Activated naive CD8-positive, alpha-beta T cell treated with anti-CD3 and anti-CD28 coated beads, Interleukin-2, amount 10 ng/mL, durations not matched to agents 7 days and 5 days (primary cell): ENCODE results near the gene AFF4. TPM values are rescaled to one million over a fixed set of nuclear protein-coding genes. Genes with fewer than 3 reads are reported as not detected.

Experiments
- ATAC-seq: fragments of 150-1000 bp; cut with Tn5 transposase; one replicate; pipeline ENCODE4 v1.10.0; 2021; ENCODE audit warnings: low read depth, moderate library complexity
- POLR2A ChIA-PET: fragments of 350-600 bp; sonication (Branson Sonifier 250); formaldehyde crosslinking; loops from one replicate; lab custom pipeline; 2021; ENCODE audit warnings: antibody characterized with exemption; lab: Charles Lee
- DNase-seq: peaks from one replicate; pipeline ENCODE4 v3.0.0; 2021
- H3K27ac Mint-ChIP-seq: one replicate; pipeline ENCODE4 v1.8.0; 2022; ENCODE audit warnings: mild to moderate bottlenecking, mixed read lengths
- H3K27me3 Mint-ChIP-seq: one replicate; pipeline ENCODE4 v1.8.0; 2022; ENCODE audit warnings: mild to moderate bottlenecking, moderate library complexity, mixed read lengths
- H3K36me3 Mint-ChIP-seq: one replicate; pipeline ENCODE4 v1.8.0; 2021; ENCODE audit warnings: mild to moderate bottlenecking, mixed read lengths
- H3K4me1 Mint-ChIP-seq: one replicate; pipeline ENCODE4 v1.8.0; 2021; ENCODE audit warnings: mixed read lengths
- H3K4me3 Mint-ChIP-seq: one replicate; pipeline ENCODE4 v1.8.0; 2022; ENCODE audit warnings: mild to moderate bottlenecking, moderate library complexity, mixed read lengths
- H3K9me3 Mint-ChIP-seq: one replicate; pipeline ENCODE4 v1.8.0; 2021; ENCODE audit warnings: mixed read lengths
- total RNA-seq, 2 experiments: library from RNA; stranded (reverse); gene quantifications; one replicate each; pipeline ENCODE4 v1.2.3, GENCODE V29; 2021

Gene AFF4
- total RNA-seq, 2 experiments from 2014 or later, result 40.3 to 42.1 TPM

- ATAC-seq (no peak), DNase-seq (no peak)
- Mint-ChIP-seq H3K27ac (no peak overlapping the region), H3K4me3 (no peak overlapping the region), H3K27me3 (no peaks in the 10 kb centered on the region), H3K4me1 (peaks cover 6% of the 10 kb centered on the region), H3K36me3 (peaks cover 29% of the 10 kb centered on the region), H3K9me3 (no peaks in the 10 kb centered on the region)
- POLR2A ChIA-PET, result no interaction called here
These were observed 65.3 kb downstream of the AFF4 start for GRCh38 chr5:132898094-132898493.

GRCh38 chr5:132896685-132897084 lies 66.7 kb downstream of the AFF4 start:
- Mint-ChIP-seq H3K4me1 (peaks cover 6% of the 10 kb centered on the region), H3K4me3 (peak overlapping the region; percentile 21), H3K36me3 (peaks cover 36% of the 10 kb centered on the region), H3K27ac (peak overlapping the region; percentile 71), H3K27me3 (no peaks in the 10 kb centered on the region), H3K9me3 (no peaks in the 10 kb centered on the region)
- POLR2A ChIA-PET, result no interaction called here
- DNase-seq, result no peak
- peak; percentile 70 for ATAC-seq

- Mint-ChIP-seq H3K27ac (no peak overlapping the region), H3K27me3 (no peaks in the 10 kb centered on the region), H3K4me1 (peaks cover 6% of the 10 kb centered on the region), H3K9me3 (no peaks in the 10 kb centered on the region), H3K36me3 (peaks cover 36% of the 10 kb centered on the region), H3K4me3 (no peak overlapping the region)
- DNase-seq, result no peak
- POLR2A ChIA-PET, result interaction anchor here (0.5 kb wide), 1 partner anchor 54 kb away, joined by 3 read pairs; no protein-coding TSS in a partner anchor
- no peak for ATAC-seq
These were observed 67.6 kb downstream of the AFF4 start for GRCh38 chr5:132895719-132896305.

GRCh38 chr5:132890817-132891216 lies 72.6 kb downstream of the AFF4 start:
- H3K27me3 Mint-ChIP-seq, result no peaks in the 10 kb centered on the region
- H3K36me3 Mint-ChIP-seq, result peaks cover 35% of the 10 kb centered on the region
- no peak for ATAC-seq
- POLR2A ChIA-PET, result no interaction called here
- peaks cover 5% of the 10 kb centered on the region for H3K4me1 Mint-ChIP-seq
- H3K9me3 Mint-ChIP-seq, result no peaks in the 10 kb centered on the region
- DNase-seq, result no peak
- H3K27ac Mint-ChIP-seq, result no peak overlapping the region
- no peak overlapping the region for H3K4me3 Mint-ChIP-seq

- H3K4me3 Mint-ChIP-seq, result no peak overlapping the region
- H3K27ac Mint-ChIP-seq, result no peak overlapping the region
- no peak for ATAC-seq
- POLR2A ChIA-PET, result no interaction called here
- DNase-seq, result no peak
- no peaks in the 10 kb centered on the region for H3K9me3 Mint-ChIP-seq
- peaks cover 29% of the 10 kb centered on the region for H3K36me3 Mint-ChIP-seq
- H3K27me3 Mint-ChIP-seq, result no peaks in the 10 kb centered on the region
- H3K4me1 Mint-ChIP-seq, result peaks cover 5% of the 10 kb centered on the region
These were observed 73.9 kb downstream of the AFF4 start for GRCh38 chr5:132889501-132889900.

- ATAC-seq (no peak), DNase-seq (no peak)
- H3K27me3 Mint-ChIP-seq, result no peaks in the 10 kb centered on the region
- H3K9me3 Mint-ChIP-seq, result no peaks in the 10 kb centered on the region
- POLR2A ChIA-PET, result no interaction called here
- H3K4me1 Mint-ChIP-seq, result peaks cover 5% of the 10 kb centered on the region
- no peak overlapping the region for H3K4me3 Mint-ChIP-seq
- H3K36me3 Mint-ChIP-seq, result peaks cover 22% of the 10 kb centered on the region
- no peak overlapping the region for H3K27ac Mint-ChIP-seq
These were observed 76.2 kb downstream of the AFF4 start for GRCh38 chr5:132887283-132887682.

- POLR2A ChIA-PET, result no interaction called here
- Mint-ChIP-seq H3K4me3 (no peak overlapping the region), H3K4me1 (peaks cover 5% of the 10 kb centered on the region), H3K36me3 (peaks cover 17% of the 10 kb centered on the region), H3K27me3 (no peaks in the 10 kb centered on the region), H3K27ac (no peak overlapping the region), H3K9me3 (no peaks in the 10 kb centered on the region)
- ATAC-seq, result no peak
- DNase-seq, result no peak
These were observed 77.2 kb downstream of the AFF4 start for GRCh38 chr5:132886064-132886823.

- Mint-ChIP-seq H3K36me3 (peaks cover 23% of the 10 kb centered on the region), H3K27me3 (no peaks in the 10 kb centered on the region), H3K4me3 (no peak overlapping the region), H3K4me1 (no peaks in the 10 kb centered on the region), H3K9me3 (no peaks in the 10 kb centered on the region), H3K27ac (no peak overlapping the region)
- DNase-seq (no peak), ATAC-seq (no peak)
- POLR2A ChIA-PET, result interaction anchor here (0.8 kb wide), 1 partner anchor 59 kb away, joined by 3 read pairs; no protein-coding TSS in a partner anchor
These were observed 78.9 kb downstream of the AFF4 start for GRCh38 chr5:132884548-132884947.

GRCh38 chr5:132883261-132883834 lies 80.1 kb downstream of the AFF4 start:
- POLR2A ChIA-PET, result interaction anchor here (1.2 kb wide), 1 partner anchor 17 kb away, joined by 3 read pairs; the partner anchor contains the start of genes GDF9 and UQCRQ
- no peak for DNase-seq
- Mint-ChIP-seq H3K27me3 (no peaks in the 10 kb centered on the region), H3K27ac (peak overlapping the region; percentile 19), H3K36me3 (peaks cover 20% of the 10 kb centered on the region), H3K4me3 (no peak overlapping the region), H3K4me1 (no peaks in the 10 kb centered on the region), H3K9me3 (no peaks in the 10 kb centered on the region)
- ATAC-seq, result peak; percentile 76

- no peaks in the 10 kb centered on the region for H3K4me1 Mint-ChIP-seq
- peaks cover 10% of the 10 kb centered on the region for H3K36me3 Mint-ChIP-seq
- H3K4me3 Mint-ChIP-seq, result no peak overlapping the region
- DNase-seq (no peak), ATAC-seq (no peak)
- no peaks in the 10 kb centered on the region for H3K27me3 Mint-ChIP-seq
- no peak overlapping the region for H3K27ac Mint-ChIP-seq
- POLR2A ChIA-PET, result interaction anchor here (1.9 kb wide), 1 partner anchor 11 kb away, joined by 7 read pairs; the partner anchor contains the start of genes GDF9 and UQCRQ
- H3K9me3 Mint-ChIP-seq, result no peaks in the 10 kb centered on the region
These were observed 85.5 kb downstream of the AFF4 start for GRCh38 chr5:132877938-132878337.

- H3K27ac Mint-ChIP-seq, result no peak overlapping the region
- H3K4me1 Mint-ChIP-seq, result no peaks in the 10 kb centered on the region
- POLR2A ChIA-PET, result interaction anchor here (1.9 kb wide), 1 partner anchor 11 kb away, joined by 7 read pairs; the partner anchor contains the start of genes GDF9 and UQCRQ
- no peaks in the 10 kb centered on the region for H3K27me3 Mint-ChIP-seq
- ATAC-seq, result no peak
- DNase-seq, result no peak
- H3K36me3 Mint-ChIP-seq, result peaks cover 8% of the 10 kb centered on the region
- H3K4me3 Mint-ChIP-seq, result no peak overlapping the region
- H3K9me3 Mint-ChIP-seq, result no peaks in the 10 kb centered on the region
These were observed 86.0 kb downstream of the AFF4 start for GRCh38 chr5:132877466-132877865.

- no peak for ATAC-seq
- H3K4me3 Mint-ChIP-seq, result no peak overlapping the region
- H3K36me3 Mint-ChIP-seq, result peaks cover 8% of the 10 kb centered on the region
- DNase-seq, result no peak
- no peak overlapping the region for H3K27ac Mint-ChIP-seq
- no peaks in the 10 kb centered on the region for H3K4me1 Mint-ChIP-seq
- no peaks in the 10 kb centered on the region for H3K9me3 Mint-ChIP-seq
- POLR2A ChIA-PET, result interaction anchor here (1.9 kb wide), 1 partner anchor 10 kb away, joined by 7 read pairs; the partner anchor contains the start of genes GDF9 and UQCRQ
- H3K27me3 Mint-ChIP-seq, result no peaks in the 10 kb centered on the region
These were observed 87.2 kb downstream of the AFF4 start for GRCh38 chr5:132876020-132876759.

- H3K4me1 Mint-ChIP-seq, result peaks cover under 1% of the 10 kb centered on the region
- H3K4me3 Mint-ChIP-seq, result no peak overlapping the region
- no peaks in the 10 kb centered on the region for H3K9me3 Mint-ChIP-seq
- H3K27ac Mint-ChIP-seq, result no peak overlapping the region
- no peak for ATAC-seq
- POLR2A ChIA-PET, result no interaction called here
- DNase-seq, result no peak
- H3K36me3 Mint-ChIP-seq, result peaks cover 4% of the 10 kb centered on the region
- H3K27me3 Mint-ChIP-seq, result no peaks in the 10 kb centered on the region
These were observed 89.5 kb downstream of the AFF4 start for GRCh38 chr5:132873930-132874271.
